Activated CD8-positive, alpha-beta T cell treated with anti-CD3 and anti-CD28 coated beads for 36 hours (primary cell): ENCODE results near the gene RNF121. TPM values are rescaled to one million over a fixed set of nuclear protein-coding genes. Genes with fewer than 3 reads are reported as not detected.

Experiments
- ATAC-seq: fragments of 200-7000 bp; cut with Tn5 transposase; one replicate; pipeline ENCODE4 v1.10.0; 2021; ENCODE audit warnings: mild to moderate bottlenecking, moderate library complexity
- CTCF ChIA-PET: fragments of 350-600 bp; sonication (Branson Sonifier 250); formaldehyde crosslinking; loops from one replicate; lab custom pipeline; 2021; ENCODE audit warnings: antibody characterized with exemption; lab: Charles Lee
- POLR2A ChIA-PET: fragments of 350-600 bp; sonication (Branson Sonifier 250); formaldehyde crosslinking; loops from one replicate; lab custom pipeline; 2021; ENCODE audit warnings: antibody characterized with exemption; lab: Charles Lee
- DNase-seq: peaks from one replicate; pipeline ENCODE4 v3.0.0-alpha.2; 2020
- H3K27ac Mint-ChIP-seq: one replicate; pipeline ENCODE4 v1.8.0; 2021; ENCODE audit warnings: mild to moderate bottlenecking, mixed read lengths
- H3K27me3 Mint-ChIP-seq: one replicate; pipeline ENCODE4 v1.8.0; 2021; ENCODE audit warnings: mixed read lengths
- H3K36me3 Mint-ChIP-seq: one replicate; pipeline ENCODE4 v1.8.0; 2021; ENCODE audit warnings: low read depth, mixed read lengths
- H3K4me1 Mint-ChIP-seq: one replicate; pipeline ENCODE4 v1.8.0; 2021; ENCODE audit warnings: low read depth, mixed read lengths
- H3K4me3 Mint-ChIP-seq: one replicate; pipeline ENCODE4 v1.8.0; 2021; ENCODE audit warnings: mild to moderate bottlenecking, moderate library complexity, mixed read lengths
- H3K9me3 Mint-ChIP-seq: one replicate; pipeline ENCODE4 v1.8.0; 2021; ENCODE audit warnings: mixed read lengths
- CTCF ChIP-seq: fragments of 200-600 bp; IDR thresholded peaks from one replicate; pipeline ENCODE4 v1.8.0; 2022; ENCODE audit warnings: antibody characterized with exemption, mild to moderate bottlenecking
- intact Hi-C: fragments of 100-400 bp; cut with micrococcal nuclease; formaldehyde crosslinking; loops from one replicate; pipeline ENCODE4 v1.10.0; 2022
- total RNA-seq, 2 experiments: library from RNA; stranded (reverse); gene quantifications; one replicate each; pipeline ENCODE4 v1.2.3, GENCODE V29; 2021

RNF121 gene
- total RNA-seq, 2 experiments from 2014 or later = 23.7 to 28.1 TPM

- no peak for DNase-seq
- H3K9me3 Mint-ChIP-seq = no peaks in the 10 kb centered on the region
- CTCF ChIA-PET = interaction anchor here (0.9 to 1.7 kb wide), 3 partner anchors 14 to 152 kb away, joined by 3 read pairs; no protein-coding TSS in a partner anchor
- no peak overlapping the region for H3K4me3 Mint-ChIP-seq
- ATAC-seq = no peak
- intact Hi-C loops = no loop called here
- H3K4me1 Mint-ChIP-seq = peaks cover 8% of the 10 kb centered on the region
- H3K27me3 Mint-ChIP-seq = no peaks in the 10 kb centered on the region
- TF ChIP-seq CTCF = no peak
- H3K36me3 Mint-ChIP-seq = peaks cover 5% of the 10 kb centered on the region
- no peak overlapping the region for H3K27ac Mint-ChIP-seq
- POLR2A ChIA-PET = no interaction called here
These were observed 63.4 kb downstream of the RNF121 start for GRCh38 chr11:71992136-71992730.

- Mint-ChIP-seq H3K4me3 (no peak overlapping the region), H3K27ac (no peak overlapping the region), H3K36me3 (peaks cover 13% of the 10 kb centered on the region), H3K4me1 (peaks cover 28% of the 10 kb centered on the region), H3K9me3 (no peaks in the 10 kb centered on the region), H3K27me3 (no peaks in the 10 kb centered on the region)
- ATAC-seq = no peak
- ChIA-PET CTCF (interaction anchor here (2.4 kb wide), 1 partner anchor 17 kb away, joined by 11 read pairs; no protein-coding TSS in a partner anchor), POLR2A (interaction anchor here (0.7 to 1.4 kb wide), 3 partner anchors 9 to 215 kb away, joined by 3 to 4 read pairs (median 3); no protein-coding TSS in a partner anchor)
- no peak for DNase-seq
- TF ChIP-seq CTCF = no peak
- intact Hi-C loops = no loop called here
These were observed 65.9 kb downstream of the RNF121 start for GRCh38 chr11:71994786-71995185.

DNA sequence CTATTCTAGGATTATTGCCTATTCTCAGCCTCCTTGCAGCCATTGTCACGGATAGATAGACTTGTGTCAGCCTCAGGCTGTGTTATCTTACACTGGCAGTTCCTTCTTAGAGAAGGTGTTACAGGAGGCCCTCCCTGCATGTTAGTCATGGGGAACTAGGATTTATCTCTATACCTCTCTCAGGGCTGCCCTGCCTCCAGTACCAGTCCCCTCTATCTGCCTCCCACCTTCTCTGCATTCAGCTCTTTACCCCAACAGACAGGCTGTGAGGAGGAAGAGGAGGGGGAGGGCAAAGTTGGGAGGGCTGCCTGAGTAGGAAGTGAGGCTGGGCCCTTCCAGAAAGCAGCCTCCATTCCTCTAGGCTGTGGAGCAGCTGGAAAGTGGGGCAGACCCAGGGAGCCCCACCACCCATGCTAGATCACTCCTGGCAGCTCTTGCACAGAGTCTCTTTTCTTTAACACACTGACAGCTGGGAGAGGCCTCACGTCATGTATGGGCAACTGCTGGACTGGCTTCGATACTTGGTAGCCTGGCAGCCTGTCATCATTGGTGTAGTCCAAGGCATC is 67.0 kb downstream of the RNF121 start:
- H3K27me3 Mint-ChIP-seq = no peaks in the 10 kb centered on the region
- no peak for TF ChIP-seq CTCF
- DNase-seq (no peak), ATAC-seq (no peak)
- CTCF ChIA-PET = interaction anchor here (2.4 kb wide), 1 partner anchor 18 kb away, joined by 11 read pairs; no protein-coding TSS in a partner anchor
- no peaks in the 10 kb centered on the region for H3K9me3 Mint-ChIP-seq
- peaks cover 13% of the 10 kb centered on the region for H3K36me3 Mint-ChIP-seq
- no peak overlapping the region for H3K27ac Mint-ChIP-seq
- intact Hi-C loops = no loop called here
- peaks cover 29% of the 10 kb centered on the region for H3K4me1 Mint-ChIP-seq
- POLR2A ChIA-PET = interaction anchor here (1.1 to 1.4 kb wide), 2 partner anchors 8 to 12 kb away, joined by 3 to 4 read pairs; no protein-coding TSS in a partner anchor
- H3K4me3 Mint-ChIP-seq = no peak overlapping the region

- Mint-ChIP-seq H3K4me3 (no peak overlapping the region), H3K27me3 (no peaks in the 10 kb centered on the region), H3K9me3 (no peaks in the 10 kb centered on the region), H3K36me3 (peaks cover 13% of the 10 kb centered on the region), H3K4me1 (peaks cover 26% of the 10 kb centered on the region), H3K27ac (no peak overlapping the region)
- intact Hi-C loops = no loop called here
- no peak for DNase-seq
- ChIA-PET CTCF (interaction anchor here (0.7 kb wide), 1 partner anchor 29 kb away, joined by 3 read pairs; no protein-coding TSS in a partner anchor), POLR2A (no interaction called here)
- no peak for ATAC-seq
- no peak for TF ChIP-seq CTCF
These were observed 67.7 kb downstream of the RNF121 start for GRCh38 chr11:71996517-71996916.

GRCh38 chr11:71996946-71997345 is 68.1 kb downstream of the RNF121 start:
- DNase-seq (no peak), ATAC-seq (no peak)
- Mint-ChIP-seq H3K4me1 (peaks cover 24% of the 10 kb centered on the region), H3K4me3 (no peak overlapping the region), H3K27me3 (no peaks in the 10 kb centered on the region), H3K9me3 (no peaks in the 10 kb centered on the region), H3K36me3 (peaks cover 15% of the 10 kb centered on the region), H3K27ac (no peak overlapping the region)
- TF ChIP-seq CTCF = no peak
- ChIA-PET CTCF (interaction anchor here (0.7 kb wide), 1 partner anchor 28 kb away, joined by 3 read pairs; no protein-coding TSS in a partner anchor), POLR2A (no interaction called here)
- intact Hi-C loops = no loop called here
